Measurements from ENCODE around the gene TLX2. TPM values are rescaled to one million over a fixed set of nuclear protein-coding genes. Genes with fewer than 3 reads are reported as not detected.

TLX2 gene
- polyA plus RNA-seq, 3 donors: not detected

DNA sequence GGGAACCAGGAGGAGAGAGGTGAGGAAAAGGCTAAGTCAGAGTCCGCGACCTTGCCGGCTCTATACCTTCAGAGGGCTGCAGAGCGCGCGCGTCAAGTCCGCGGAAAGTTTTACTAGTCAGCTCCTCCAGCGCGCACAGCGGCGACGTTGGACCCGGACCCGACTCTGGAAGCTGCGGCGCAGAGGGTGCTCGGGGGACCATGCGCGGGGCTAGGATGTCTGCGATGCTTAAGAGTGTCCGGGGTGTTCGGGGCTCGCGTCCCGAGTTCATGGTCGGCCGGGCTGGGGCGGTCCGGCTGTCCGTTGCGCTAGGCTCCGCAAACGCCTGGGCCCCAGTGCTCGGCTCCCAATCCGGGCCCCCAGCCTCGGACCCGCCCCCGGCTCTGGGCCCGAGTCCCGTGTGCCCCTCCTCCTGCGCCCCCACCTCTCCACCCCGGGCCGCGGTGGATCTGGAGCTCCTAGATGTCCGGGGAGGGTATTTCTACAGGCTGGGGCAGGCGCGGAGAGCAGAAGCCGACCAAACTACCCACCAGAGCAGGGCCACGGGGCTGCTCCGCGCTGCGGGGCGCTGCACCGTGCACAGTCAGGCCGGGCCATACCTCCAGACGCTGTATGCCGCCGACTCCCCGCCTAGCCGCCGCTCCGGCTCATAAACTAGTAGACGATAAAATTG, 14.8 kb upstream of the TLX2 start, which contains the start of gene LBX2:
TSS of gene LBX2 (minus strand) at position 337 of the 673 bp plus-strand sequence. CDS start at position 271, 66 bp downstream.
- Histone ChIP-seq H3K9me3 (replicated peaks in 1 of 2; ENCODE audit: control insufficient read depth in 1 of 2, insufficient read depth in 1 of 2, low read length in 2 of 2) (peaks cover 0 to 20% of the 10 kb centered on the region in 2 donors), H3K4me1 (ENCODE audit: control insufficient read depth in 1 of 2, insufficient read depth in 2 of 2, low read length in 2 of 2) (peaks cover 48 to 53% of the 10 kb centered on the region in 2 donors), H3K9ac (ENCODE audit: insufficient read depth, low read length, poor library complexity, severe bottlenecking) (peak within 1 kb of the TSS; percentile 56), H3K27ac (ENCODE audit: low read depth in 1 of 2, low read length in 2 of 2) (no peak within 1 kb of the TSS), H4K20me1 (ENCODE audit: insufficient read depth, low read length) (no peaks in the 10 kb centered on the region), H3K79me2 (ENCODE audit: insufficient read depth, low read length) (peaks cover 10% of the 10 kb centered on the region), H3K36me3 (replicated peaks in 1 of 2; ENCODE audit: control insufficient read depth in 1 of 2, insufficient read depth in 2 of 2, low read length in 2 of 2) (peaks cover 0 to 3% of the 10 kb centered on the region in 2 donors), H2AFZ (ENCODE audit: insufficient read depth, low read depth, low read length, poor library complexity, severe bottlenecking) (peak within 1 kb of the TSS; percentile 90), H3K4me2 (replicated peaks; ENCODE audit: extremely low read depth, low read length, poor library complexity, severe bottlenecking) (peak within 1 kb of the TSS; percentile 87), H3K27me3 (ENCODE audit: control insufficient read depth in 2 of 2, insufficient read depth in 2 of 2, low read length in 2 of 2) (peaks cover 51 to 66% of the 10 kb centered on the region in 2 donors), H3K4me3 (replicated peaks in 1 of 3; ENCODE audit: low read depth in 2 of 3, low read length in 3 of 3) (peak within 1 kb of the TSS; percentile 29 to 79 (median 35))
- Mint-ChIP-seq H3K9me3 (peaks cover 0 to 27% (median 4%) of the 10 kb centered on the region in 7 donors), H3K4me3 (peak within 1 kb of the TSS; percentile 76 to 97), H3K4me1 (peaks cover 50% of the 10 kb centered on the region), H3K36me3 (peaks cover 35 to 41% of the 10 kb centered on the region in 2 donors), H3K27ac (peak within 1 kb of the TSS in 2 of 7 donors; percentile 3 to 4), H3K27me3 (ENCODE audit: low read depth in 3 of 3) (peaks cover 62 to 81% (median 64%) of the 10 kb centered on the region in 3 donors)
- 1% methylated on average over 54 of the region's 65 CpGs for WGBS (ENCODE audit: insufficient coverage)
- intact Hi-C loops (cut with micrococcal nuclease): no loop called here
- no peak for TF ChIP-seq CTCF (IDR thresholded peaks at IDR 0.05)
- no peak for DNase-seq

- no peak for DNase-seq
- Mint-ChIP-seq H3K4me1 (peaks cover 57% of the 10 kb centered on the region), H3K9me3 (peaks cover 0 to 27% (median 4%) of the 10 kb centered on the region in 7 donors), H3K4me3 (peak overlapping the region in 1 of 2 donors; percentile 96), H3K36me3 (peaks cover 36 to 46% of the 10 kb centered on the region in 2 donors), H3K27me3 (ENCODE audit: low read depth in 3 of 3) (peaks cover 62 to 81% (median 64%) of the 10 kb centered on the region in 3 donors), H3K27ac (peak overlapping the region in 1 of 7 donors; percentile 4)
- peak overlapping the region in 1 of 3 experiments; percentile 79 for H3K4me3 ChIP-seq (replicated peaks in 1 of 3; ENCODE audit: low read depth in 2 of 3, low read length in 3 of 3)
- intact Hi-C loops (cut with micrococcal nuclease): no loop called here
- H2AFZ ChIP-seq (ENCODE audit: insufficient read depth, low read depth, low read length, poor library complexity, severe bottlenecking): no peak overlapping the region
- H3K27me3 ChIP-seq (ENCODE audit: control insufficient read depth in 2 of 2, insufficient read depth in 2 of 2, low read length in 2 of 2): peaks cover 51 to 66% of the 10 kb centered on the region in 2 donors
- H3K9me3 ChIP-seq (replicated peaks in 1 of 2; ENCODE audit: control insufficient read depth in 1 of 2, insufficient read depth in 1 of 2, low read length in 2 of 2): peaks cover 0 to 20% of the 10 kb centered on the region in 2 donors
- H3K79me2 ChIP-seq (ENCODE audit: insufficient read depth, low read length): peaks cover 10% of the 10 kb centered on the region
- no peaks in the 10 kb centered on the region for H4K20me1 ChIP-seq (ENCODE audit: insufficient read depth, low read length)
- peak overlapping the region; percentile 87 for H3K4me2 ChIP-seq (replicated peaks; ENCODE audit: extremely low read depth, low read length, poor library complexity, severe bottlenecking)
- H3K36me3 ChIP-seq (replicated peaks in 1 of 2; ENCODE audit: control insufficient read depth in 1 of 2, insufficient read depth in 2 of 2, low read length in 2 of 2): no peaks in the 10 kb centered on the region
- H3K27ac ChIP-seq (ENCODE audit: low read depth in 1 of 2, low read length in 2 of 2): no peak overlapping the region
- 57% methylated on average over 12 of the region's 15 CpGs for WGBS (ENCODE audit: insufficient coverage)
- no peak for TF ChIP-seq CTCF (IDR thresholded peaks at IDR 0.05)
- H3K9ac ChIP-seq (ENCODE audit: insufficient read depth, low read length, poor library complexity, severe bottlenecking): no peak overlapping the region
- H3K4me1 ChIP-seq (ENCODE audit: control insufficient read depth in 1 of 2, insufficient read depth in 2 of 2, low read length in 2 of 2): peaks cover 54 to 60% of the 10 kb centered on the region in 2 donors
Observed at GRCh38 chr2:74499940-74500577, 14.2 kb upstream of the TLX2 start.

All from CD14-positive monocyte (primary cell).